Fibroblast of gingiva (primary cell): ENCODE measurements around the gene CALR.
A peak's percentile ranks its signal among the peaks of the same experiment; 100 is the strongest.
"Not testable (repeated sequence)": the region's sequence is repeated elsewhere in the genome, so short reads cannot be mapped to it uniquely, and the experiment has no call there.

ENCODE experiments used
- DNase-seq: peaks from one replicate; pipeline ENCODE4 v3.0.0-alpha.2; 2011; ENCODE audit warnings: low read depth

CALR gene

DNA sequence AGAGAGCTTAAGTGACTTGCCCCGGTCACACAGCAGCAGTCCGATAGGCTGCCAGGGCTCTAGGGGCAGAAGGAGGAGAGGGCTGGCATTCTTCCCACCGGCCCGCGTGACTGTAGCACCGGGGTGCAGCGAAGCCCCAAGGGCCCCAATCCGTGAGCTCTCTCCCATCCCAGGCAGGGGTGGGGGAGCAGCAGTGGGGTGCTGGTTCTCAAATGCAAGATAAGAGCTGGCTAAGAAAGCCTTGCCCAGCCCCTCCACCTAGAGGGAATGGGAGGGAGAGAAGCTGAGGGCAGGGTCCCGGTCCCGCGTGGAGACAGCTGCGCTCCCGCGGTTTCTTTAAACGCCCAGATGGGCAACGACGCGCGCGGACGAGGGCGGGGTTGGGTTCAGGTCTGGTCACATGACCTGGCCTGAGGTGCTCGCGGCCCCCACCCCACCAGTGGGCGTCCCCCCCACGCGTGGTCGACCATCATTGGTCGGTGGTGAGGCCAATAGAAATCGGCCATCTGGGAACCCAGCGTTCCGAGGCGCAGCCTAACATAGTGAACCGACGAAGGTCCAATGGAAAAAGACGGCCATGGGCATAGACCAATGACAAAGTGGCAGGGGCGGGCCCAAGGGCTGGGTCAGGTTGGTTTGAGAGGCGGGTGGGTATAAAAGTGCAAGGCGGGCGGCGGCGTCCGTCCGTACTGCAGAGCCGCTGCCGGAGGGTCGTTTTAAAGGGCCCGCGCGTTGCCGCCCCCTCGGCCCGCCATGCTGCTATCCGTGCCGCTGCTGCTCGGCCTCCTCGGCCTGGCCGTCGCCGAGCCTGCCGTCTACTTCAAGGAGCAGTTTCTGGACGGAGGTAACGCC is at the start of gene CALR:
CALR (plus strand) TSS at position 683 of the 852 bp plus-strand sequence; CDS start at position 754, 71 bp downstream.
- DNase-seq, result peak; percentile 100

- DNase-seq, result not testable (repeated sequence)
Observed at GRCh38 chr19:12890299-12890786, 48.1 kb upstream of the CALR start.

DNA sequence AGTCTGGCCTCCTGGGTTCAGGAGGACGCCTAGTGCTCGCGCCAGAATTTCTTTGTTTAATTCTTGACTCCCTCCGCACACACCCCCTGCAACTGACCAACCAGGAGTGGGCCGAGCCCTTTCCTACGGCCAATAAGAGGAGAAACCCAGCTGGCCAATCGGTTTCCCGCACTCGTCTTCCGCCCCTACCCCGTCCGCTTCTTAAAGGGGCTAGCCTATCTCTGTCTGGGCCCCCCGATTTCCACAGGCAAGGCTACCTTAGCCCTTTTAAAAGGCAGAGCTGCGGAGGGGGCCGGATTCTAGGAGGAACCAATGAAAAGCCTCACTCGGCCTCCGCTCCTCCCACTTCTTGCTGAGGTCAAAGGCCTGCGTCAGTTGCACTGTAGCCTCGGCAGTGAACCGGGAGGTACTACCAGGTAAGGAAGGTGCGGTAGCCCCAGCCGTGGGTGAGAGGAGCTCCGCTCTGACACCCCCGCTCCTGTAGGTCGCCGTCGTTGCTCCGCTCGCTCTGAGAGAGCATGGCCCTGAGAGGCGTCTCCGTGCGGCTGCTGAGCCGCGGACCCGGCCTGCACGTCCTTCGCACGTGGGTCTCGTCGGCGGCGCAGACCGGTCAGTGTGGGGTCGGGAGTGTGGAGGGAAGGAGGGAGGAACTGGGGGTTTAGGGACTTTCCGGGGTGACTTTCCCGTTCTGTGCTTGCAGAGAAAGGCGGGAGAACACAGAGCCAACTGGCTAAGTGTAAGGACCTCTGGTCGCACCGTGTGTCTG is 47.4 kb upstream of the CALR start, which contains the start of gene GCDH:
GCDH (plus strand) TSS at position 374 of the 766 bp plus-strand sequence; CDS start at position 519, 145 bp downstream.
- DNase-seq, result peak; percentile 98

GRCh38 chr19:12891553-12892021 is 46.8 kb upstream of the CALR start:
- no peak for DNase-seq

DNA sequence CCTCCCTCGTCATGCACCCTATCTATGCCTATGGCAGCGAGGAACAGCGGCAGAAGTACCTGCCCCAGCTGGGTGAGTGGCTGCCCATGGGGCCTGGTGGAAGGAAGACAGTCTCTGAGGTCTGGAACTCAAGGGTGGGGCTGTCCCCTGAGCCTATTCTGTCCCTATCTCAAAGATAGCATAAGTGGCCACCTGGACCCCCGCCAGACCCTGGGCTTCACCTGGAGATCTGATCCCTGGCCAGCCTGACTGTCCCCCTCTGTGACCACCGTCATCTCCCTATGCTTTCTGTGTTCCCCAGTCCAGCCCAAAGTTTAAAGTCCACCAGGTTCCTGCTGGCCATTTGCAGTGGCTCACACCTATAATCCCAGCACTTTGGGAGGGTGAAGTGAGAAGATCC is 44.8 kb upstream of the CALR start:
- DNase-seq, result no peak

DNA sequence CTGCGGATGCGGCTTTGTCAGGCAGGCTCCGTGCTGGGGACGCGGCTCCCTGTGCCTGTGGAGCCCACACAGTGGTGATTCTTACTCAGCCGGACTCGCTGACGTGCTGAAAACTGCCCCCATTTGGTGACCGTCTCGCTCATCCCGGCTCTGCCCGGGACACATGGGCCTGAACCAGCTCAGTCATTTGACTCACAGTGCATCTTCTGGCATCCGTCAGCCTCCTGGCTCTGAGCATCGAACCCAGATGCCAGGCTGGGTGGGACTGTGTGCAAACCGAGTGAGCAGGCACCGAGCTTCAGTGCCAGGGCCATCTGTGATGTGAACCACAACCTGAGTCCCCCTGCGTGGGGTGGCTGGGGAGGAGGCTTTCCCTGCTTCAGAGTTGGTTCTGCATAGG is 41.9 kb upstream of the CALR start:
- DNase-seq, result no peak

GRCh38 chr19:12899891-12900518 is 38.4 kb upstream of the CALR start:
- DNase-seq, result no peak

DNA sequence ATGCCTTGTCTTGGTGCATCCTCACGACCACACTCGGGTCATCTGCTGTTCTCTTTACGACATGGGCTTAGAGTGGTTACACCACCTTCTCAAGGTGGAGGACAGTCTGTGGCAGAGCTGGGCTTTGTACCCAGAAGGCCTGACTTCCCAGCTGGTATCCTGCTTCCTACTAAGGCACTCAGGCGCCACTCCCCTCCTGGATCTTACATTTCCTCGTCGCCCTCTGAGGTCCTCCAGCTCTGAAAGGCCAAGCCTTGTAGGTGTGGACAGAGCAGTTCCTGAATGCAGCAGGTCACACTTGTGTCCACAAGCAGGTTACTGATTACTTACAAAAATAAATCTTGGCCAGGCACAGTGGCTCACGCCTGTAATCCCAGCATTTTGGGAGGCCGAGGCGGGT is 31.2 kb upstream of the CALR start:
- no peak for DNase-seq

GRCh38 chr19:12912571-12912970 is 25.8 kb upstream of the CALR start:
- DNase-seq, result no peak

GRCh38 chr19:12913011-12913561 is 25.3 kb upstream of the CALR start:
- DNase-seq, result peak; percentile 72

GRCh38 chr19:12913851-12914690 is 24.3 kb upstream of the CALR start:
- peak; percentile 69 for DNase-seq

- not testable (repeated sequence) for DNase-seq
Observed at GRCh38 chr19:12915860-12916259, 22.5 kb upstream of the CALR start.

DNA sequence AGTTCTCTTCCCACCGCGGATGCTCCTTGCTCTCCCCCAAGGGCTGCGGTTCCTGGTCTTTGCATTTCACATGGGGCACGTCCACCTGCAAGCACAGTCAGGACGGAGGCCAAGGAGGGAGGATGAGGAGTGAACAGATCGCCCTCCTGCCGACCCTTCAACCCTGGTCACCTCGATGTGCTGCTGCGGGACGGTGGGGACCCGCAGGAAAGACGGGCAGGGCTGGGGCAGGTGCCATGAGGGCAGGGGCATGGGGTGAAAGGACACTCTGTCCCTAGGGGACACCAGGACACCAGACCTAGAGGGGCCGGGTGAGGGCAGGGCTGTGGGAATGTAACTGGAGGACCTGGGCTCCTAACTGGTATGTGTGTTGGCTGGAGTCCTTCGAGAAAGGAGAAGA is 20.2 kb upstream of the CALR start:
- no peak for DNase-seq

- no peak for DNase-seq
Observed at GRCh38 chr19:12921047-12921446, 17.4 kb upstream of the CALR start.

DNA sequence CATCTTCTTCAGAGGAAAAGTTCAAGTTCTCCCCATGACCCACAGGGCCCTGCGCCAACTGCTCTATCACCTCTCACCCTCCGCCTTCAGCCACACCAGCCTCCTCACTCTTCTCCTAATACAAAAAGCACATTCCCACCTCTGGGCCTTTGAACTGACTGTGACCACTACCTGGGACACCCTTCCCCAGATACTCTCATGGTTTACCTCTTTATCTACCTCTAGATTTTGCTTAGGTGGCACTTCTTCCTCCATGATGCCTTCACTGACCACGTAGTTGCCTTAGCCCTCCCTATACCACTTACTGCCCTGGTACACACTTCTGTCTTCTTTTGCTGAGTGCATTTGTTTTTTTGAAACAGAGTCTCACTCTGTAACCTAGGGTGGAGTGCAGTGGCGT is 15.4 kb upstream of the CALR start:
- DNase-seq, result no peak

DNA sequence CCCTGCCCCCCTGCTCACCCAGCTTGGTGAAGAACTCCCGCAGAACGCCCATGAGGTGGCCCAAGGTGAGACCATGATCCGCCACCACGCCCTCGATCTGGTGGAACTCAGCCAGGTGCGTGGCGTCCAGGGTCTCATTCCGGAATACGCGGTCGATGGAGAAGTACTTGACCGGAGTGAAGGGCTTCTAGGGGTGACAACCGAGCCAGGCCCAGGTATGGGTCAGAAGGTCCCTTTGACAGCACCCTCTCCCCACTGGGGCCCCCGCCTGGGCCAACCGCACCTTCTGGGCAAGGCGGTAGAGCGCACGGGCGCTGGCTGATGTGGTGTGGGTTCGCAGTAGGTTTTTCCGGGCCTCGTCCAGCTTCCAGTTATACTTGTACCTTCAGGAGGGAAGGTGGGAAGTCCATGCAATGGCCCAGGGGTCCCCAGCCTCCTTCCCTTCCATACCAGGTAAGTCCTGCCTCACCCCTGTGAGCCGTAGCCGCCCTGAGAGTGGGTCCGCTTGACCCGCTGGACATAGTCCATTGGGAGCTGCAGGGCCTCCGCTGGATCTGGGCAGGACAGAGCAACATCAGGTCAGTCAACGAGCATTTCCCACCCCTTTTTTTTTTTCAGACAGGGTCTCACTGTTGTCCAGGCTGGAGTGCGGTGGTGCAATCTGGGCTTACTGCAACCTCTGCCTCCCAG is 13.6 kb upstream of the CALR start:
- DNase-seq, result no peak

GRCh38 chr19:12930002-12930645 is 8.3 kb upstream of the CALR start:
- no peak for DNase-seq

GRCh38 chr19:12932392-12933286 is 5.8 kb upstream of the CALR start:
- no peak for DNase-seq
